HCT116 (cell line): ENCODE data around the gene EIPR1. TPM values are rescaled to one million over a fixed set of nuclear protein-coding genes. Genes with fewer than 3 reads are reported as not detected.

ENCODE experiments used
- ATAC-seq: fragments of 200-7000 bp; cut with Tn5 transposase; 2 replicates; pipeline ENCODE4 v1.9.1; 2020; ENCODE audit warnings: mild to moderate bottlenecking, moderate library complexity
- BruUV-seq: library from RNA; stranded (reverse); fragments of 400-500 nt; replicated peaks from 2 replicates; lab custom pipeline; 2021; lab: Mats Ljungman, UMichigan
- CTCF ChIA-PET: fragments of 300-600 bp; sonication (Branson Sonifier 250); formaldehyde crosslinking; loops from one replicate; lab custom pipeline; 2021; ENCODE audit warnings: antibody characterized with exemption; lab: Charles Lee
- POLR2A ChIA-PET: fragments of 300-600, 350-600 bp; sonication (Branson Sonifier 250); formaldehyde crosslinking; loops from one replicate; lab custom pipeline; 2021; ENCODE audit warnings: antibody characterized with exemption; lab: Charles Lee
- RAD21 ChIA-PET, 2 experiments: fragments of 300-600 bp; sonication (Branson Sonifier 250); formaldehyde crosslinking; loops; one replicate each; lab custom pipeline; 2023; ENCODE audit warnings: low total read pairs in 2 of 2; ENCODE audit not compliant: uncharacterized antibody in 2 of 2, unreplicated experiment in 2 of 2, low non-redundant PET in 1 of 2; lab: Charles Lee
- DNase-seq: peaks from one replicate; pipeline ENCODE4 v3.0.0-alpha.2; 2010; ENCODE audit warnings: low read depth, low spot score
- H2AFZ ChIP-seq: fragments of 200-600 bp; shearing (Covaris generic), sonication (generic); 2 replicates; pipeline ENCODE4 v1.6.1; 2017; ENCODE audit warnings: low read depth, mixed run types, mixed read lengths, antibody characterized with exemption, low read length; ENCODE audit not compliant: poor library complexity, severe bottlenecking
- H3K27ac ChIP-seq: 2 replicates; pipeline ENCODE4 v1.5.1; 2012; ENCODE audit warnings: low read depth, low read length
- H3K27me3 ChIP-seq: fragments of 200-600 bp; sonication (generic); 2 replicates; pipeline ENCODE4 v1.6.1; 2016; ENCODE audit warnings: mixed run types, low read length, mixed read lengths; ENCODE audit not compliant: insufficient read depth
- H3K36me3 ChIP-seq, 2 experiments: fragments of 200-500 bp in 1 of 2; fragments of 200-600 bp in 1 of 2; sonication (Bioruptor generic) in 1 of 2; sonication (generic) in 1 of 2; 2 replicates each; pipeline versions ENCODE4 v1.5.1 to v1.6.1; 2014 to 2016; ENCODE audit warnings: low read length in 2 of 2, inconsistent platforms in 1 of 2, mixed read lengths in 1 of 2, mixed run types in 1 of 2; ENCODE audit not compliant: insufficient read depth in 2 of 2, control insufficient read depth in 1 of 2
- H3K4me1 ChIP-seq, 2 experiments: fragments of 200-600 bp in 1 of 2; sonication (generic) in 1 of 2; 2 replicates each; pipeline versions ENCODE4 v1.5.1 to v1.6.1; 2012 to 2017; ENCODE audit warnings: low read length in 2 of 2, inconsistent platforms in 1 of 2, mild to moderate bottlenecking in 1 of 2, mixed read lengths in 1 of 2, mixed run types in 1 of 2, moderate library complexity in 1 of 2; ENCODE audit not compliant: insufficient read depth in 2 of 2, control insufficient read depth in 1 of 2
- H3K4me2 ChIP-seq: fragments of 200-600 bp; sonication (generic); 2 replicates; pipeline ENCODE4 v1.6.1; 2017; ENCODE audit warnings: mixed run types, low read length, mixed read lengths
- H3K4me3 ChIP-seq, 2 experiments: fragments of 200-600 bp in 1 of 2; sonication (generic) in 1 of 2; replicated peaks in 1 of 2; 2 replicates each; pipeline ENCODE4 v1.5.1; 2011 to 2016; ENCODE audit warnings: low read length in 2 of 2, control low read depth in 1 of 2, low read depth in 1 of 2, mild to moderate bottlenecking in 1 of 2, mixed read lengths in 1 of 2, mixed run types in 1 of 2
- H3K79me2 ChIP-seq: fragments of 200-600 bp; sonication (generic); 2 replicates; pipeline ENCODE4 v1.6.1; 2017; ENCODE audit warnings: mild to moderate bottlenecking, mixed run types, low read length, moderate library complexity, mixed read lengths; ENCODE audit not compliant: insufficient read depth
- H3K9ac ChIP-seq: fragments of 200-600 bp; sonication (generic); 2 replicates; pipeline ENCODE4 v1.6.1; 2016; ENCODE audit warnings: low read length, mixed read lengths
- H3K9me2 ChIP-seq: fragments of 200-600 bp; sonication (generic), shearing (Covaris generic); 2 replicates; pipeline ENCODE4 v1.6.1; 2017; ENCODE audit warnings: mixed run types, mild to moderate bottlenecking, moderate library complexity; ENCODE audit not compliant: insufficient read depth
- H3K9me3 ChIP-seq, 2 experiments: fragments of 200-500 bp in 1 of 2; fragments of 200-600 bp in 1 of 2; sonication (Bioruptor generic) in 1 of 2; sonication (generic) in 1 of 2; 2 replicates each; pipeline ENCODE4 v1.6.1; 2014 to 2017; ENCODE audit warnings: low read length in 2 of 2, mixed read lengths in 2 of 2, inconsistent platforms in 1 of 2, low read depth in 1 of 2, mild to moderate bottlenecking in 1 of 2, mixed run types in 1 of 2, moderate library complexity in 1 of 2; ENCODE audit not compliant: control insufficient read depth in 1 of 2, insufficient read depth in 1 of 2
- H4K20me1 ChIP-seq: fragments of 200-600 bp; sonication (generic), shearing (Covaris generic); 2 replicates; pipeline ENCODE4 v1.6.1; 2017; ENCODE audit warnings: mixed run types, mild to moderate bottlenecking, moderate library complexity; ENCODE audit not compliant: insufficient read depth
- CBX3 ChIP-seq: IDR thresholded peaks from 2 replicates; pipeline ENCODE4 v1.6.1; 2012; ENCODE audit warnings: low read depth
- EGR1 ChIP-seq: IDR thresholded peaks from 2 replicates; pipeline ENCODE4 v1.6.1; 2012; ENCODE audit warnings: low read depth
- FOSL1 ChIP-seq: IDR thresholded peaks from 2 replicates; pipeline ENCODE4 v1.6.1; 2012; ENCODE audit warnings: low read depth
- JUND ChIP-seq: IDR thresholded peaks from 2 replicates; pipeline ENCODE4 v1.6.1; 2012
- MAX ChIP-seq: IDR thresholded peaks from 2 replicates; pipeline ENCODE4 v1.6.1; 2012
- POLR2A ChIP-seq: IDR thresholded peaks from 2 replicates; pipeline ENCODE4 v1.7.0; 2011; ENCODE audit warnings: borderline replicate concordance; ENCODE audit not compliant: insufficient read depth, insufficient read length; ENCODE audit errors: extremely low read depth
- POLR2AphosphoS5 ChIP-seq: IDR thresholded peaks from 2 replicates; pipeline ENCODE4 v1.6.1; 2011; ENCODE audit warnings: mild to moderate bottlenecking, low read depth, low read length, moderate library complexity
- SIN3A ChIP-seq: IDR thresholded peaks from 2 replicates; pipeline ENCODE4 v1.6.1; 2012; ENCODE audit warnings: low read depth
- SRF ChIP-seq: IDR thresholded peaks from 2 replicates; pipeline ENCODE4 v1.6.1; 2012; ENCODE audit warnings: low read depth
- TCF7L2 ChIP-seq: IDR thresholded peaks from 2 replicates; pipeline ENCODE4 v1.7.0; 2011; ENCODE audit warnings: borderline replicate concordance, inconsistent platforms; ENCODE audit not compliant: insufficient read depth, insufficient read length; ENCODE audit errors: extremely low read depth
- YY1 ChIP-seq: IDR thresholded peaks from 2 replicates; pipeline ENCODE4 v1.6.1; 2011; ENCODE audit warnings: low read length, low read depth, moderate library complexity, mild to moderate bottlenecking; ENCODE audit not compliant: insufficient replicate concordance; ENCODE audit errors: extremely low read depth
- ZFX ChIP-seq: fragments of 450-650 bp; IDR thresholded peaks from 2 replicates; pipeline ENCODE4 v1.6.1; 2017
- ZNF274 ChIP-seq: fragments of 200-500 bp; sonication (Bioruptor generic); IDR thresholded peaks from 2 replicates; pipeline ENCODE4 v1.6.1; 2014; ENCODE audit warnings: mild to moderate bottlenecking, low read depth, low read length, inconsistent platforms
- intact Hi-C: fragments of 100-400 bp; cut with micrococcal nuclease; formaldehyde crosslinking; loops from 2 replicates; pipeline ENCODE4 v1.10.0; 2022
- total RNA-seq: library from RNA; stranded (reverse); gene quantifications from one replicate; pipeline ENCODE4 v1.2.1, GENCODE V29; 2021; ENCODE audit not compliant: unreplicated experiment
- TF ChIP-seq, protein P1 (sequence below): IDR thresholded peaks from 2 replicates; pipeline ENCODE4 v1.6.1; 2011; ENCODE audit warnings: mild to moderate bottlenecking, low read length, moderate library complexity; ENCODE audit not compliant: insufficient replicate concordance; ENCODE audit errors: extremely low read depth
- TF ChIP-seq, protein P2 (sequence below): IDR thresholded peaks from 2 replicates; pipeline ENCODE4 v1.6.1; 2012; ENCODE audit warnings: low read depth

EIPR1 gene
- total RNA-seq, 1 experiment from 2014 or later = 36.9 TPM

DNA sequence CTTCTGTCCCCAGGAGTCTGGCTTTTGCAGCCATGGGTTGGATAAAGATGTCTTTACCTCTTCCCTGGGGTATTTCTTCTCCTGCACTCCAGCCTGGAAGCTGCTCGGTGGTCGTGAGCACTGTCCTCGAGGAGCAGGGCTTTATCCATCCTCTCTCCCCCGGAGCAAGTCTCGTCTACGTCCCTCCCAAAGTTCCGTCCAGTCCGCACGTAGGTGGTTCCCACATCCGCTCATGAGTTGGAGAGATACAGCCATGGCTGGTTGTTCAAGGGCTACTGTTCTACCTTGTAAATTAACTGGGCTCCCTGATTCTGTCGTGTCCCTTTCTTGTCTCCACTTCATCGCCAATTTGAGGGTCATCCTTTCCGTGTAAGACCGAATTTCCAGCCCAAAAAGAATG, 49.0 kb upstream of the EIPR1 start (continued):
- TF ChIP-seq, protein P1, sequence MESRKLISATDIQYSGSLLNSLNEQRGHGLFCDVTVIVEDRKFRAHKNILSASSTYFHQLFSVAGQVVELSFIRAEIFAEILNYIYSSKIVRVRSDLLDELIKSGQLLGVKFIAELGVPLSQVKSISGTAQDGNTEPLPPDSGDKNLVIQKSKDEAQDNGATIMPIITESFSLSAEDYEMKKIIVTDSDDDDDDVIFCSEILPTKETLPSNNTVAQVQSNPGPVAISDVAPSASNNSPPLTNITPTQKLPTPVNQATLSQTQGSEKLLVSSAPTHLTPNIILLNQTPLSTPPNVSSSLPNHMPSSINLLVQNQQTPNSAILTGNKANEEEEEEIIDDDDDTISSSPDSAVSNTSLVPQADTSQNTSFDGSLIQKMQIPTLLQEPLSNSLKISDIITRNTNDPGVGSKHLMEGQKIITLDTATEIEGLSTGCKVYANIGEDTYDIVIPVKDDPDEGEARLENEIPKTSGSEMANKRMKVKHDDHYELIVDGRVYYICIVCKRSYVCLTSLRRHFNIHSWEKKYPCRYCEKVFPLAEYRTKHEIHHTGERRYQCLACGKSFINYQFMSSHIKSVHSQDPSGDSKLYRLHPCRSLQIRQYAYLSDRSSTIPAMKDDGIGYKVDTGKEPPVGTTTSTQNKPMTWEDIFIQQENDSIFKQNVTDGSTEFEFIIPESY = no peak

DNA sequence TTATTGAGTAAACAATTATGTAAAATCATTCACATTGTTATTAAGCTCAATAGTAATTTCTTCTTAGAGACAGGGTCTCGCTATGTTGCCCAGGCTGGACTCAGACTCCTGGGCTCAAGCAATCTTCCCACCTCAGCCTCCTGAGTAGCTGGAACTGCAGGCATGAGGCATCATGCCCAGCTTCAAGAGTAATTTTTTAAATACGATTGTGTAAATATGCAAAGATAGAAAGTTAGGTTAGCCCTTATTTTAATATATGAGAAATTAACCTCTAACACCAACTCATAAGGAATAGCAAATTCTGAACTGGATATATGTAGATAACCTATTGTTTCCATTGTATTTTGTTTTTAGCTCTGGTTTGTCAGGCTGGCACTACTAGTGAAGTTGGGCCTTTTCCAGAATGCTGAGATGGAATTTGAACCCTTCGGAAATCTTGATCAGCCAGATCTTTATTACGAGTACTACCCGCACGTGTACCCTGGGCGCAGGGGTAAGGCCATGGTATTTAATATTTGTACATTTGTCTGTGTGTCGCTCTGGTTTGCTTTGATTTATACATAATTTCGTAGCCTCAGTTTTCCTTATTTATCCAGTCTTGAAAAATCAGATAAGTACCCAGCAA, 46.7 kb upstream of the EIPR1 start:
- CTCF ChIA-PET = interaction anchor here (0.7 to 1.6 kb wide), 5 partner anchors 9 to 56 kb away, joined by 3 to 5 read pairs (median 5); partner anchors contain the start of gene EIPR1
- peaks cover 8 to 9% of the 10 kb centered on the region in 2 experiments; a peak in 3 of 4 replicates for H3K36me3 ChIP-seq
- TF ChIP-seq, protein P1 = no peak
- TF ChIP-seq EGR1 (no peak), ZFX (no peak), ZNF274 (no peak), FOSL1 (no peak), SIN3A (no peak), SRF (no peak), POLR2AphosphoS5 (no peak), CBX3 (no peak), POLR2A (no peak), TCF7L2 (no peak), JUND (no peak), YY1 (no peak), MAX (no peak)
- TF ChIP-seq, protein P2, sequence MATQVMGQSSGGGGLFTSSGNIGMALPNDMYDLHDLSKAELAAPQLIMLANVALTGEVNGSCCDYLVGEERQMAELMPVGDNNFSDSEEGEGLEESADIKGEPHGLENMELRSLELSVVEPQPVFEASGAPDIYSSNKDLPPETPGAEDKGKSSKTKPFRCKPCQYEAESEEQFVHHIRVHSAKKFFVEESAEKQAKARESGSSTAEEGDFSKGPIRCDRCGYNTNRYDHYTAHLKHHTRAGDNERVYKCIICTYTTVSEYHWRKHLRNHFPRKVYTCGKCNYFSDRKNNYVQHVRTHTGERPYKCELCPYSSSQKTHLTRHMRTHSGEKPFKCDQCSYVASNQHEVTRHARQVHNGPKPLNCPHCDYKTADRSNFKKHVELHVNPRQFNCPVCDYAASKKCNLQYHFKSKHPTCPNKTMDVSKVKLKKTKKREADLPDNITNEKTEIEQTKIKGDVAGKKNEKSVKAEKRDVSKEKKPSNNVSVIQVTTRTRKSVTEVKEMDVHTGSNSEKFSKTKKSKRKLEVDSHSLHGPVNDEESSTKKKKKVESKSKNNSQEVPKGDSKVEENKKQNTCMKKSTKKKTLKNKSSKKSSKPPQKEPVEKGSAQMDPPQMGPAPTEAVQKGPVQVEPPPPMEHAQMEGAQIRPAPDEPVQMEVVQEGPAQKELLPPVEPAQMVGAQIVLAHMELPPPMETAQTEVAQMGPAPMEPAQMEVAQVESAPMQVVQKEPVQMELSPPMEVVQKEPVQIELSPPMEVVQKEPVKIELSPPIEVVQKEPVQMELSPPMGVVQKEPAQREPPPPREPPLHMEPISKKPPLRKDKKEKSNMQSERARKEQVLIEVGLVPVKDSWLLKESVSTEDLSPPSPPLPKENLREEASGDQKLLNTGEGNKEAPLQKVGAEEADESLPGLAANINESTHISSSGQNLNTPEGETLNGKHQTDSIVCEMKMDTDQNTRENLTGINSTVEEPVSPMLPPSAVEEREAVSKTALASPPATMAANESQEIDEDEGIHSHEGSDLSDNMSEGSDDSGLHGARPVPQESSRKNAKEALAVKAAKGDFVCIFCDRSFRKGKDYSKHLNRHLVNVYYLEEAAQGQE = no peak
- TF ChIP-seq, all 23 proteins: peak for 0
- Histone ChIP-seq H3K9me3 (no peaks in the 10 kb centered on the region), H3K4me2 (no peak overlapping the region), H3K9ac (no peak overlapping the region), H3K4me1 (no peaks in the 10 kb centered on the region), H2AFZ (no peak overlapping the region), H4K20me1 (peaks cover 6% of the 10 kb centered on the region; the same call in 1 of the 2 replicates), H3K79me2 (no peaks in the 10 kb centered on the region), H3K27me3 (no peaks in the 10 kb centered on the region), H3K9me2 (no peaks in the 10 kb centered on the region), H3K27ac (no peak overlapping the region), H3K4me3 (no peak overlapping the region)
- intact Hi-C loops = loop anchor here (1.0 kb wide), 2 partner anchors 38 to 227 kb away; no protein-coding TSS in a partner anchor
- no TSS peak for BruUV-seq
- peak; percentile 43 for ATAC-seq
- POLR2A ChIA-PET = no interaction called here
- RAD21 ChIA-PET = no interaction called here
- no peak for DNase-seq
